Stomach (tissue), 4 donors: ENCODE results near the gene FSTL4.

Source experiments
- CTCF ChIP-seq, 7 experiments: fragments of 450-650 bp in 4 of 7; fragments of 200-600 bp in 3 of 7; sonication (generic) in 3 of 7; IDR thresholded peaks; one replicate each; pipeline ENCODE4 v1.5.1; 2016 to 2019; ENCODE audit warnings: antibody characterized with exemption in 7 of 7, control low read depth in 2 of 7, mild to moderate bottlenecking in 1 of 7
- EP300 ChIP-seq: sonication (generic); formaldehyde crosslinking; IDR thresholded peaks from one replicate; pipeline ENCODE4 v1.6.1; 2017; ENCODE audit warnings: antibody characterized with exemption
- POLR2A ChIP-seq, 4 donors: fragments of 450-650 bp; IDR thresholded peaks; one replicate each; pipeline ENCODE4 v1.6.1; 2016; ENCODE audit warnings: antibody characterized with exemption in 4 of 4, control low read depth in 2 of 4, mild to moderate bottlenecking in 1 of 4, moderate library complexity in 1 of 4
- POLR2AphosphoS5 ChIP-seq, 3 donors: sonication (generic); formaldehyde crosslinking; IDR thresholded peaks; one replicate each; pipeline ENCODE4 v1.6.1; 2016; ENCODE audit warnings: antibody characterized with exemption in 3 of 3

GRCh38 chr5:133397348-133397747 is 215.0 kb downstream of the FSTL4 start:
- no peak for TF ChIP-seq POLR2A (IDR thresholded peaks at IDR 0.05)
- TF ChIP-seq CTCF (IDR thresholded peaks at IDR 0.05), result no peak
- no peak for TF ChIP-seq POLR2AphosphoS5 (IDR thresholded peaks at IDR 0.05)
- TF ChIP-seq EP300, result no peak
